Omental fat pad (tissue), 4 donors: ENCODE data around the gene ANKRD44. TPM values are rescaled to one million over a fixed set of nuclear protein-coding genes. Genes with fewer than 3 reads are reported as not detected.

Experiments
- ATAC-seq: fragments of 150-250 bp; one replicate; pipeline ENCODE4 v1.9.1; 2016; ENCODE audit warnings: mild to moderate bottlenecking, moderate library complexity; ENCODE audit not compliant: low FRiP score
- DNase-seq: peaks from one replicate; pipeline ENCODE4 v3.0.0-alpha.2; 2019; ENCODE audit warnings: low spot score
- CTCF ChIP-seq, 3 donors: fragments of 450-650 bp; IDR thresholded peaks; one replicate each; pipeline ENCODE4 v1.5.1; 2016 to 2017; ENCODE audit warnings: antibody characterized with exemption in 3 of 3, mild to moderate bottlenecking in 3 of 3, moderate library complexity in 2 of 3
- total RNA-seq, 4 donors: library from RNA; depleted of rRNA; stranded (reverse); fragments of >200 nt; gene quantifications; one replicate each; pipeline ENCODE4 v1.1.0, GENCODE V29; 2016

Gene ANKRD44
- total RNA-seq, 4 donors from 2014 or later = 18.4 to 56.3 (median 30.1) TPM

- TF ChIP-seq CTCF (IDR thresholded peaks at IDR 0.05) = no peak
- DNase-seq = no peak
- no peak for ATAC-seq
Measured at GRCh38 chr2:197189426-197190099, 121.0 kb downstream of the ANKRD44 start.

- DNase-seq (no peak), ATAC-seq (no peak)
- no peak for TF ChIP-seq CTCF (IDR thresholded peaks at IDR 0.05)
Measured at GRCh38 chr2:197185676-197186075, 124.9 kb downstream of the ANKRD44 start.

- no peak for DNase-seq
- peak; percentile 43 for ATAC-seq
- no peak for TF ChIP-seq CTCF (IDR thresholded peaks at IDR 0.05)
Measured at GRCh38 chr2:197184959-197185586, 125.5 kb downstream of the ANKRD44 start.

- no peak for ATAC-seq
- no peak for DNase-seq
- TF ChIP-seq CTCF (IDR thresholded peaks at IDR 0.05) = no peak
Measured at GRCh38 chr2:197183355-197183754, 127.2 kb downstream of the ANKRD44 start.

GRCh38 chr2:197182668-197183067 is 127.9 kb downstream of the ANKRD44 start:
- DNase-seq (no peak), ATAC-seq (no peak)
- no peak for TF ChIP-seq CTCF (IDR thresholded peaks at IDR 0.05)

- no peak for DNase-seq
- no peak for ATAC-seq
- TF ChIP-seq CTCF (IDR thresholded peaks at IDR 0.05) = no peak
Measured at GRCh38 chr2:197181491-197181890, 129.1 kb downstream of the ANKRD44 start.
